ENCODE measurements around the gene INCENP.

The INCENP gene

GRCh38 chr11:62142921-62143320 lies 19.1 kb downstream of the INCENP start:
- no peak for DNase-seq

GRCh38 chr11:62143727-62144126 lies 19.9 kb downstream of the INCENP start:
- DNase-seq: no peak

GRCh38 chr11:62144641-62145255 lies 20.9 kb downstream of the INCENP start:
- no peak for DNase-seq

GRCh38 chr11:62145261-62145871 lies 21.6 kb downstream of the INCENP start:
- DNase-seq: no peak

GRCh38 chr11:62146476-62147200 lies 22.8 kb downstream of the INCENP start:
- DNase-seq: no peak

GRCh38 chr11:62147545-62147944 lies 23.7 kb downstream of the INCENP start:
- no peak for DNase-seq

- DNase-seq: no peak
These were observed 24.6 kb downstream of the INCENP start for GRCh38 chr11:62148271-62148980.

GRCh38 chr11:62149986-62150886 lies 26.4 kb downstream of the INCENP start:
- no peak for DNase-seq

GRCh38 chr11:62150887-62151736 lies 27.3 kb downstream of the INCENP start:
- DNase-seq: no peak

- no peak for DNase-seq
These were observed 27.9 kb downstream of the INCENP start for GRCh38 chr11:62151737-62152102.

- no peak for DNase-seq
These were observed 28.7 kb downstream of the INCENP start for GRCh38 chr11:62152245-62153086.

GRCh38 chr11:62153087-62153395 lies 29.2 kb downstream of the INCENP start:
- no peak for DNase-seq

GRCh38 chr11:62153617-62154016 lies 29.8 kb downstream of the INCENP start:
- no peak for DNase-seq

- DNase-seq: no peak
These were observed 33.8 kb downstream of the INCENP start for GRCh38 chr11:62157603-62158002.

- no peak for DNase-seq
These were observed 42.6 kb downstream of the INCENP start for GRCh38 chr11:62166371-62166770.

- DNase-seq: no peak
These were observed 45.6 kb downstream of the INCENP start for GRCh38 chr11:62169448-62169847.

GRCh38 chr11:62169935-62170334 lies 46.1 kb downstream of the INCENP start:
- no peak for DNase-seq

GRCh38 chr11:62171261-62171723 lies 47.5 kb downstream of the INCENP start:
- DNase-seq: peak; percentile 4

GRCh38 chr11:62172294-62172693 lies 48.5 kb downstream of the INCENP start:
- DNase-seq: no peak

GRCh38 chr11:62176766-62177165 lies 53.0 kb downstream of the INCENP start:
- no peak for DNase-seq

- DNase-seq: no peak
These were observed 56.2 kb downstream of the INCENP start for GRCh38 chr11:62179995-62180394.
